ENCODE results near the gene SCIN. TPM values are rescaled to one million over a fixed set of nuclear protein-coding genes. Genes with fewer than 3 reads are reported as not detected.

The SCIN gene
- total and polyA plus RNA-seq, 2 of the 8 experiments (the other 6 are each of a cell fraction or from before 2014, with no cell fraction given) = 0.47 to 1.9 TPM

DNA sequence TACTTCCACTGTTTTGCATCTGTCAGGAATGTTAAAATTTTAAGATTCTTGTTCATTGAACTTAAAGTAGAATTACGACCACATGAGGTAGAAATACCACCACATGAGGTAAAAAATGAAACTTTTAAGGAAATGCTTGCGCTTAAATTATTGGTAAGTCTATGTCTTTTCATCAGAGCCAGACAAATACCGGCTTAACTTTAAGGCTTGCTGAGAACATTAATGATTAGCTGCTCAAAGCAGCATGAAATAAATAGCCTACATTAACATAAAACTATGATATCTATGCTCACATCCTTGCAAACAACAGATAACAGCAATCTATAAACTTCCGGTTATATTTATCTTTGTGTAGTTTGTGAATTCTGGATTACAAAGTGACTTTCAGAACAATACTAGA lies 26.9 kb upstream of the SCIN start (continued):
- TF ChIP-seq SIRT6 (IDR thresholded peaks at IDR 0.05; ENCODE audit: low read length) (no peak), CHD2 (IDR thresholded peaks at IDR 0.05; ENCODE audit: low read length) (no peak), TCF12 (IDR thresholded peaks at IDR 0.05; ENCODE audit: low read depth, low read length) (no peak), GTF2F1 (IDR thresholded peaks at IDR 0.05; ENCODE audit: borderline replicate concordance, low read depth, low read length) (no peak)
